GM20431 (cell line): ENCODE results near the gene STAT5A.
"Not testable (repeated sequence)": the region's sequence is repeated elsewhere in the genome, so short reads cannot be mapped to it uniquely, and the experiment has no call there.

ENCODE experiments used
- in situ Hi-C: fragments of 300-500 bp; cut with MseI, MboI; formaldehyde crosslinking; loops from one replicate; pipeline ENCODE4 v1.15.0; 2020; ENCODE audit warnings: low sequenced_read_pairs; ENCODE audit not compliant: unreplicated experiment

STAT5A gene

DNA sequence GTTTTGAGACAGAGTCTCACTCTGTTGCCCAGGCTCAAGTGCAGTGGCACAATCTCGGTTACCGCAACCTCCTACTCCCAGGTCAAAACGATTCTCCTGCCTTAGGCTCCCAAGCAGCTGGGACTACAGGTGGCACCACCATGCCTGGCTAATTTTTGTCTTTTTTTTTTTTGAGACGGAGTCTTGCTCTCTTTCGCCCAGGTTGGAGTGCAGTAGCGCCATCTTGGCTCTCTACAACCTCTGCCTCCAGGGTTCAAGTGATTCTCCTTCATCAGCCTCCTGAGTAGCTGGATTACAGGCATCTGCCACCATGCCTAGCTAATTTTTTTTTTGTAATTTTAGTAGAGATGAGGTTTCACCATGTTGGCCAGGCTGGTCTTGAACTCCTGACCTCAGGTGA lies 29.7 kb downstream of the STAT5A start:
- in situ Hi-C loops = not testable (repeated sequence)

DNA sequence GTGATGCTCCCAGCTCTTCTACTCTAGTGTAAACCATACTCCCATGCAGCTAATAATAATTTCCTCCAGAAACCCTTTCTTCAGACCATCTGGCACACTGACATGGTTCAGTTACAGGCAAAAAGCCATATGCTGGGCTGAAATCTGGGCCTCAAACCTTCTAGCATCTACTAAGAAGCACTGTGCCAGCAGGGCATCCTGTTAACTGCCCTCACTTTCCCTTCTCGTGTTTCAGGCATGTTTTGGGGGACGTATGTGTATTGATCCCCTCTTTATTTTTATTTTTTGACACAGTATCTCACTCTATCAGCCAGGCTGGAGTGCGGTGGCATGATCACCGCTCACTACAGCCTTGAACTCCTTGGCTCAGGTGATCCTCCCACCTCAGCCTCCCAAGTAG lies 33.3 kb downstream of the STAT5A start:
- in situ Hi-C loops = loop anchor here (5.0 to 10.0 kb wide), 2 partner anchors 81 to 203 kb away; no protein-coding TSS in a partner anchor

DNA sequence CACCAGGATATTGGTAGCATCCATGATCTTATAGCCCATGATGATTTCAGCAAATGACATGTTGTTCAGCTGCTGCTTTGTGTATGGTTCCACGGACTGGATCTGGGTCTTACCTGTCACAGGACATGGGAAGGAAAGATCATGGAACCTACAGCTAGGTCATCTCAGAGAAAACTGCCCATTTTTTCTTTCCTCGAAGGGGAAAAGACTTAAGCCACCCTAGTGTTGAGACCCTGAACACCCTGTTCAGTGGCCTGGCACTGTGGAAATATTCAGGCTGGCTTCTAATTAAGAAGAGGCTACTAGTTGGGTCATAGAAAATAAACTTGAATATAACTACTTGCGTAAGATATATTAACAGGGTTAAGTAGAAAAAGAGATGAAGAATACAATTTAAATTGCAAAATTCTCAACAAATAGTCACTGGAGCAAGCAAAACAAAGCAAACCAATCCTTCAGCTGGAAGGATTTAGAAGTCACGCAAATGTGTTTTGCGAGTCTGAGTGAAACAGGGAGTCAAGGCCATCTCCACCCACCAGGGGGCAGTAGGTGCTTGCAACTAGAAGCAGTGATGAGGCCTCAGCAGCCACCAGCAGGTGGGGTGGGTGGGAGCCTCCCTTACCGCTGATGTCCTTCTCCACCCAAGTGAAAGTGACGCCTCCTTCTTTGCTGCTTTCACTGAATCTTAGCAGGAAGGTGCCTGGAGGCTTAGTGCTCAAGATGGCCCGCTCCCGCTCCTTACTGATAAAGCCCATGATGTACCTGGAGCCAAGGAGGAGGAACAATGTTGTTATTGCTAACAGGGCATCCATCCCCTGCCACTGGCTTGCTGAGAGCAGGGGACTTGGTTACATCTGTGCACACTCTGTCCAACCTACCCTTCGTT lies 34.3 kb downstream of the STAT5A start:
- in situ Hi-C loops = loop anchor here (5.0 to 10.0 kb wide), 2 partner anchors 80 to 202 kb away; no protein-coding TSS in a partner anchor

DNA sequence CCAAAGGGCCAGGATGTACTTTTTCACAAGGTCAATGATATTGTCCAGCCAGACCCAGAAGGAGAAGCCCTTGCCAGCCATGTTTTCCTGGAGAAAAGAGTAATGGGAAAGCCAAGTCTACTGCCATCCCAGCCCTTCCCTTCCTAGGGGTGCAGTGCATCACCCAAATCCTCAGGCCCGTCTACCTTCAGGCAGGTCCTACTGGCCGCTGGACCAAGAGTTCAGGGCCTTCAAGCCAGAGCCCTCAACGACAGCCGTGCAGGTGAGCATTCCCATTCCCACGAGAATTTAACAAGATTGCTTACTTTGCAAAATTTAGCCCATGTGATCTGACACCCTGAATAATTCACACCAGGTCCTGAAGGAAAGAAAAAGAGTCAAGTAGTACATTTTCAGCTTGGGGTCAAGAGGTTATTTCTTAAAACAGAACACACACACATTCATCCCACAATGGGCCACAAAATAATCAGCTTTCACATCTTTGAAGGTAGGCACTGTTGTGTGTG lies 35.0 kb downstream of the STAT5A start:
- in situ Hi-C loops = loop anchor here (5.0 to 10.0 kb wide), 2 partner anchors 79 to 201 kb away; no protein-coding TSS in a partner anchor

DNA sequence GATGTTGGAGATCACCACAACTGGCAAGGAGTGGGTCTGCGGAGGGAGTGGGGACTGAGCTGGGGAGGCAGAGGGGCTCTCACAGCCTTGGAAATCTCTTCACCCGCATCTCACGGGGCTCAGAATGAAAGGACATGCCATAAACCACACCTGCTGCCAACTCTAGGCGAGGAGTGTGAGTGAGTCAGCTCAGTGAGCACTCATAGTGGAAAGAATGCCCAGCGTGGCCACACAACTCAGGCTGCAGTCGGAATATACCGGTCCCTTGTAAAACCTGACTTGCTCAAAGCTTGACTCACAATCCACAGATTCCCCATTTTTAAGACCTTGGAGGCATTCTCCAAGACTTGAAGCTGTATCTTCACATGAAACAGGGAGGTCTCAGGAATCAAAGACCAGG lies 36.7 kb downstream of the STAT5A start:
- in situ Hi-C loops = loop anchor here (10.0 kb wide), 1 partner anchor 200 kb away; no protein-coding TSS in a partner anchor

DNA sequence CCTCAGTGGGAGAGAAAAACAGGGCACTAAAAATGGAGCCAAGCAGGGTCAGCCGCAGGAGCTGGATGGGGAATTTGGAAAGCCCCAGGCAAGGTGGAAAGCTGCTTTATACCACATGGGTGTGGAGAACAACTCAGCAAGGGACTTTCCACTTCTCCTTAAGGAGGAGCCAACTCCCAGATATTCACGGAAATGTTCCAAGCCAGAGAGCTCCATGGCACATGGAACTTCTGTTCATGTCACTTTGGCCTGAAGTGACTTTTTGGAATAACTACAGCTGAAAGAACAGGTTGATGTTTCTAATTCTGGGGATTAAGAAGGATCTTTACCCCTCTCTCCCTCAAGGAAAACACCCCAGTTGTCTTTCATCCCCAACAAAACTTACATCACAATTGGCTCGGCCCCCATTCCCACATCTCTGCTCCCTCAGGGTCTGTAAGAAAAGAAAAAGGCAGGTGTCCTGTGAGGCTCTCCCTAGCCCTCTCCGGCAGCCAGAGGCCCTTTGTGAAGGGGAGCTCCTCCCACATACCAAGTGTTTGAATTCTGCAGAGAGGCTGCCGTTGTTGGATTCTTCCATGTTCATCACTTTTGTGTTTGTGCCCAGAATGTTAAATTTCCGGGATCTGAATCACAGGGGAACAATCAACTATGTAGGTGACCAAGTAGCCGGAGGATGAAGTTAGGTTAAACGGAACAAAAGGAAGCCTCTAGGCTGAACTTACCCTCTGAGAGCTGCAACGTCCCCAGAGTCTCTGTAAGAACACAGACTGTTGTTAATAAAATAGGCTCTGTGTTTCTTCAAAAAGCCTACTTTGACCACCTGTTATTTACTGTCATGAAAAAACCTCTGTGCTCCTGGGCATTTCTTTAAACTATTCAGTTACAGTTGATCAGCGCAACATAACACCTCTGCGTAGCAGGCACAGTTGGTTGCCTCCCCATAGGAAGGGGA lies 41.0 kb downstream of the STAT5A start:
- in situ Hi-C loops = loop anchor here (10.0 kb wide), 1 partner anchor 196 kb away; no protein-coding TSS in a partner anchor

DNA sequence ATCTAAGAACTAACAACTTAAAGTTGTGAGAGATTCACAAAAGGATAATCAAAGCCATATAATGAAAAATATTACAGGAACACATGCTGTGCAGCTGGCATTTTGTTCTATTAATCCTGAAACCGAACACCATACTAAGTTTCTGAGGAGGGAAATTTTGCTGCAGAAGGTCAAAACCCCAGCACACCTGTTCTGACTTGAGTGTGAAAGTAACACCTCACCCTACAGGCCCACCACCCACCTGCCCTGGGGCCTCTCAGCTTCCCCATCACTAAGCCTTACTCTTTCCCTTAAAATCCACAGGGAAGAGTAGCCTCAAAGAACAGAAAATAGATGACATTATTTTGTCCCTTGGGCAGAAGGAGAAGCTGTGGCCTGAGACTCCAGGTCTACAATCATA lies 44.8 kb downstream of the STAT5A start:
- in situ Hi-C loops = no loop called here

DNA sequence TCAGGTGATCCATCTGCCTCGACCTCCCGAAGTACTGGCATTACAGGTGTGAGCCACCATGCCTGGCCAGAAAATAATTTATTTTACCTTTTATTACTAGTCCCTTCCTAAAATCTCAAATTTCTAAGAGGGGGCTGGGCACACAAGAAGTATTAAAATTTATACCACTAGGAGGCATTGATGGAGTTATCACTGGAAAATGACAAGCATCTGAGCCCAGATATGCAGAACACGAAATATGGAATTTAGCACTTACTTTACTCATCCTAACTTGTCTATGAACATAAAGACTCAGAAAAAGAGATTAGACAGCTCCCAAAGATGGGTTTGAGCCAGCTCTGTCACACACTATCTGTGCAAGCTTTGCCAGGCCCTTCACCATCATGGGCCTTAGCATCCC lies 46.4 kb downstream of the STAT5A start:
- in situ Hi-C loops = no loop called here

DNA sequence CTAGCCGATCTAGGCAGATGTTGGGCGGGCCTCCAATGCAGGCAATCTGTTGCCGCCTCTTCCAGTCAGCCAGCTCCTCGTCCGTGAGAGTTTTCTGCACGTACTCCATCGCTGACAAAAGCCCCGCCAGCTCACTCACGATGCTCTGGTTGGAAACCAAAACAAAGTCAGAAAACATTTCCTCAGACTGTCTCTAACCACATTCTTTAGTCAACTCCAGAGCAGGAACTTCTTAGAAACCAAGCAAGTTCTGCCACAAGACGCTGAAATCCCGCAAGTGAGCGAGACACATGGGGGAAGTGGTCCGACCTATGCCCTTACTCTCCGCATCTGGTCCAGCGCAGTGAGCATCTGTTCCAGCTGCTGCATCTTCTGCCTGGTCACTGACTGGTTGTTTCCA lies 49.1 kb downstream of the STAT5A start:
- in situ Hi-C loops = no loop called here

DNA sequence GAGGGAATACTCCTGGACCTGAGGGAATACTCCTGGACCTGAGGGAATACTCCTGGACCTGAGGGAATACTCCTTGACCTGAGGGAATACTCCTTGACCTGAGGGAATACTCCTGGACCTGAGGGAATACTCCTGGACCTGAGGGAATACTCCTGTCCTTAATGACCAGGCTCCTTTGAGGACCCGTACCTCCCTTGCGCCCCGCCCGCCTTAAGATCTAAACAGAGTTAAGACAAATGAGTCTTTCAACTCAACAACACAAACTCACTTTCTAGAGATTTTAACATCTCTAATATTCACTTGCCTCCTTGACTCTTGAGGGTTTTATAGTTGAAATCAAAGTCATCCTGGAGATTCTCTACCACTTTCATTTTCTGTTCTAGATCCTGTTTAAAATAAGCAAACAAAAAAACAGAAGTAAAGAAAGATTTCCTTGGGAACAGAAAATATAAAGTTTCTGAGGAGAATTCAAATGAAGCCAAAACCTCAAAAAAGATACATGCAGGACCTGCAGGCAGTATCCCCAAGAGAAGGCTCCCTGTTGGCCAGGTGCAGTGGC lies 50.2 kb downstream of the STAT5A start:
- in situ Hi-C loops = no loop called here

DNA sequence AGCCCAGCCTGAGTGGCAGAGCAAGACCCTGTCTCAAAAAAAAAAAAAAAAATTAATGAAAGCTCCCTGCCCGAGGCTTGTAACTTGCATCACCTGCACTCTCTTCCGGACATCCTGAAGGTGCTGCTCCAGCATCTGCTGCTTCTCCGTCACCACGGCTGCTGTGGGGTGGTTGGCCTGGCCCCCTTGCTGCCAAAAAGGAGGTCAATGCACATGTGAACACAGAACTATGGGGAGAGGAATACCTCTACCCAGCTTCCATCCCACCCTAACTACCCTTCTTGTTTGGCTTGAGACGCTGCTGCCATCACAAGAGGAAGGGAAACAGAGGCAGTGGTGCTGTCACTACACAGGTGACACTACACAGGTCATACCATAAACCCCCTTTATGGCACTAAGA lies 50.9 kb downstream of the STAT5A start:
- in situ Hi-C loops = no loop called here

DNA sequence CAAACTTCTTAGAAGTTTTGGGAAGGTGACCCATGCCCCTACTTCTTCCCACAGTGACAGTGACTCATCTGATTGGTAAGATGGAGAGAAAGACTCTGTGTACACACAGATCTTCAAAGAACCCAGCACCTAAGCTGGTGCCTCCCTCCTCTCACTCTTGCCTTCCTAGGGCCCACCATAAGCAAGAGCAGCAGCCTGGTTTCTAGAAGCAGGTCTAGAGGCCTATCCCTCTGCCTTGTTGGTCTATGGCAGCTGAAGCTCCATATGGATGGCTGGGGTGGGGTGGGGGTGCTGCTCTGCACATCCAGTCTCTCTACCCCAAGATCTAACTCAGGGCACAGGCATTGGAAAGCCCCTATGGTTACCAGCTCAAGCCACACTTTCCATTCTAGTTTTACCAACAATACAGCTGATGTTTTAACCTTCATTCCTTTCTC lies 52.4 kb downstream of the STAT5A start:
- in situ Hi-C loops = no loop called here

DNA sequence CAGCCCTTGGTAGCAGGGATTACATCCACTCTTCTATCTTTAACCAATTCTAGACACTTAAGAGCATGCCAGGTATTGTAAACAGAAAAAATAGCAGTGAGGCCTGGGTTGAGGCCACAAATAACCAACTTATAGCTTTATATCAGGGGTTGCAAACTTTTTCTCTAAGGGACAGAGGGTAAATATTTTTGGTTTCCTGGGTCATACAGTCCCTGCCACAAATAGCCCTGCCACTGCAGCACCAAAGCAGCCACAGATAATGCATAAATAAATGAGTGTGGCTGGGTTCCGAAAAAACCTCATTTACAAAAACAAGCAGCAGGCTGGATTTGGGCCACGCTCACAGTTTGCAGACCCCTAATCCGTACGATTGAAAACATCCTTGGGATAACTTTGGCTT lies 53.3 kb downstream of the STAT5A start:
- in situ Hi-C loops = no loop called here

DNA sequence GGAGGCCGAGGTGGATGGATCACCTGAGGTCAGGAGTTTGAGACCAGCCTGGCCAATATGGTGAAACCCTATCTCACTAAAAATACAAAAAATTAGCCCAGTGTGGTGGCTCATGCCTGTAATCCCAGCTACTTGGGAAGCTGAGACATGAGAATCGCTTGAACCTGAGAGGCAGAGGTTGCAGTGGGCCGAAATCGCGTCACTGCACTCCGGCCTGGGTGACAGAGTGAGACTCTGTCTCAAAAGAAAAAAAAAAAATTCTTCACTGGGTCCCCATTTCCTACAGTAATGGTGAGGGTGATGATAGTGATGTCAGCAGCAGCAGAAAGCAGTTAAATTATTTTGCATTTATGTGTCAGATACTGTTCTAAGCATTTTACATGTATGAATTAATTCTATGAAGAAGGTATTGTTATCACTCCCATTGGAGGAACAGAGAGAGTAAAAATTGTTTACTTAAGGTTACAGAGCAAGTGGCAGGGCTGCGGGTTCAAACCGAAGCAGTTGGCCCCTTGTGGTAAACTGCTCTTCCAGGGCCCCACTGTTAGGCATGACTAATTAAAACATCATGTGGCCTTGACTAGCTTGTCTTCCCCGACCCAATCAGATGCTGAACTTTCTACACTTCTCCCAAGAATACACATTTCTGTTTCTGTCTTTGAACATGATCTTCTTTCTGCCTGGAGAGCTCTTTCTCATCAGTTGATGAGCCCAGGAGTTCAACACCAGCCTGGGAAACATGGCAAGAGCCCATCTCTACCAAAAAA lies 54.1 kb downstream of the STAT5A start:
- in situ Hi-C loops = no loop called here

DNA sequence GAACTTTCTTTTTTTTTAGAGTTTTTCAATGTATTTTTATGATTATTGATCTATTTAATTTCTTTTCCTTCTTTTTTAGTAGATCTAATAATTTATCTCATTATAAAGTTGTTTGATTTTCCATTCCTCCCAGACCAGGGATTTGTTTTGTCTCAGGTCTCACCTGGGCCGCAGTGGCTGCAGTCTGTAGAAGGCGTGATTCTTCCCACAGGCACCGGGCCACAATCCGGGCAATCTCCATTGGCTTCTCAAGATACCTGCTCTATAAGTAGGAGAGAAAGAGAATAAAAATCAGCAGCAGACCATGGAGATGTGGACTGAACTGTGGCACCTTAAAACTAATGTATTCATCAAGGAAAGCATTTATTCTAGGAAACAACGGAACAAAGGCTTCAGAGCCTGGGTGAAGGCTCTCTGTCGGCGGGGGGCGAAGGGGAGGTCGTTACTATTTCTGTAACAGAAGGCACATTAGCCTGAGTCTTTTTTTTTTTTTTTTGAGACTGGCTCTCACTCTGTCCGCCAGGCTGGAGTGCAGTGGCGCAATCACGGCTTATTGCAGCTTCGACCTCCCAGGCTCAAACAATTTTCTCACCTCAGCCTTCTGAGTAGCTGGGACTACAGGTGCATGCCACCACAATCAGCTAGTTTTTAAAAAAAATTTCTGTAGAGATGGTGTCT lies 57.2 kb downstream of the STAT5A start:
- in situ Hi-C loops = no loop called here

DNA sequence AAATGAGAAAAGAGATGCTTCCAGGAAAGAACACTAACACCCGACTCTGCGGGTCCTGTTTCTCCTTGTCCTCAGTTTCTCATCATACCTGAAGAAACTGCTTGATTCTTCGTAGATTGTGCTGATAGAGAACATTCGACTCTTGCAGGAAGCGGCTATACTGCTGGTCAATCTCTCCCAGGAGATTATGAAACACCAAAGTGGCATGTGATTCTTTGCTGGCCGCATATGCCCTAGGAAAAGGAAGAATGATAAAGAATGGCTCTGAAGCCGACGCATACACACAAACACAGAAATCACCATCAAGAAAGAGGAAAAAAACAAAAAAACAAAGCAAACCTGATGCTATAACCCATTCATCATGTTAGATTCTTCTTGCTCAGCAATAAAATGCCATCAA lies 58.2 kb downstream of the STAT5A start:
- in situ Hi-C loops = no loop called here

DNA sequence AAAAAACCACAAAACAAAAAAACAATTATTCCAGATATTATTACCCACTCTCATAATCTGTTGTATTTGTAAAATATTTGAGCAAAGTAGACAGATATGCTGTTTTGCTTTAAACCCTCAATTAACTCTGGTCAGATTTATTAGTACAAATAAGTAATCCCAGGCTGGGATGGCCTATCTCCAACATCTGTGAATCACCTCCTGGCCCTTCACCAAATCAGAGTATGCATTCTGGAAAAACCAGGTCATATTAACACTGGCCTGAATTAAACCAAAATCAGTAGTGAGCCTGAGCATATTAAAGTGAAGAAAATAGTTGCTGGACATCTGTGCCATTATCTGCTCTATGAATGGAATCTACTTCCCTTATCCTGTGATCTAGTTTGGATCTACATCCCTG lies 58.9 kb downstream of the STAT5A start:
- in situ Hi-C loops = no loop called here

DNA sequence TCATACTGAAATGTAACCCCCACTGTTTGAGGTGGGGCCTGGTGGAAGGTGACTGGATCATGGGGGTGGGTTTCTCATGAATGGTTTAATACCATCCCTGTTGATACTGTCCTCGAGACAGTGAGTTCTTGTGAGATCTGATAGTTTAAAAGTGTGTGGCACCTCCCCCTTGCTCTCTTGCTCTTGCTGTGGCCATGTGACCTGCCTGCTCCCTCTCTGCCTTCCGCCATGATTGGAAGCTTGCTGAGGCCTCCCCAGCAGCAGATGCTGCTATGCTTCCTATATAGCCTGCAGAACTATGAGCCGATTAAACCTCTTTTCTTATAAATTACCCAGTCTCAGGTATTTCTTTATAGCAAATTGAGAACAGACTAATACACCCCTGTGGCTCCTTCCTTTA lies 59.3 kb downstream of the STAT5A start:
- in situ Hi-C loops = no loop called here

DNA sequence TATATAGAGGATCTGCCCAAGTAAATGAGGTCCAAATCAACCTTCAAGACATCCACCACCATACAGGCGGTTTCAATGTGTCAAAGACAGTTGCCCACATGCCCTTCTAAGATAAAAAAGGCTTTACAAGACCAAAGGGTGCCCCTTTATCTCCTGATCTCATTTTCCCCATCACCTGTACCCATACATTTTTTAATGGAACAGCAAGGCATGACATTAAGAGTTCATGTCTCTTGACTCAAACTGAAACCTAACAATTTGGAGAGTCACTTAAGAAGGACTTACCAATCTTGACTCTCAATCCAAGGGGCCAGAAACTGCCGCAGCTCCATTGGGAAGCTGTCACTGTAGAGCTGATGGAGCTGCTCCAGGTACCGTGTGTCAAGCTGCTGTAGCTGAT lies 59.8 kb downstream of the STAT5A start:
- in situ Hi-C loops = no loop called here
